Endothelial cell of umbilical vein (primary cell): Measurements from ENCODE around the gene OCRL. TPM values are rescaled to one million over a fixed set of nuclear protein-coding genes. Genes with fewer than 3 reads are reported as not detected.
A peak's percentile ranks its signal among the peaks of the same experiment; 100 is the strongest.

Experiments used
- BruUV-seq: library from RNA; stranded (reverse); fragments of 400-500 nt; replicated peaks from 2 replicates; lab custom pipeline; 2021; lab: Mats Ljungman, UMichigan
- CTCF ChIA-PET: fragments of 300-600, 350-600 bp; sonication (Branson Sonifier 250); formaldehyde crosslinking; loops from one replicate; lab custom pipeline; 2021; ENCODE audit warnings: antibody characterized with exemption, inconsistent platforms; lab: Charles Lee
- POLR2A ChIA-PET: fragments of 300-600, 350-600 bp; sonication (Branson Sonifier 250); formaldehyde crosslinking; loops from one replicate; lab custom pipeline; 2021; ENCODE audit warnings: antibody characterized with exemption, inconsistent platforms; lab: Charles Lee
- DNase-seq: peaks from one replicate; pipeline ENCODE4 v3.0.0-alpha.2; 2011; ENCODE audit warnings: low read depth, low spot score
- FAIRE-seq: peaks from 2 replicates; lab custom pipeline; 2011; peaks lifted over from hg19 to GRCh38; lab: Jason Lieb, UNC
- H2AFZ ChIP-seq: 2 replicates; pipeline ENCODE4 v1.6.0; 2012; ENCODE audit warnings: low read depth, low read length, control low read depth, inconsistent platforms
- H3K27ac ChIP-seq: 2 replicates; pipeline ENCODE4 v1.5.1; 2011; ENCODE audit warnings: low read depth, mild to moderate bottlenecking, control low read depth, low read length, moderate library complexity; ENCODE audit not compliant: insufficient read depth
- H3K27me3 ChIP-seq, 2 experiments: 2 replicates each; pipeline versions ENCODE4 v1.6.0 to v1.6.1; 2011; ENCODE audit warnings: low read length in 2 of 2, mixed read lengths in 1 of 2; ENCODE audit not compliant: control insufficient read depth in 2 of 2, insufficient read depth in 2 of 2
- H3K36me3 ChIP-seq, 2 experiments: 2 replicates in 1 of 2; 3 replicates in 1 of 2; pipeline ENCODE4 v1.5.1; 2011; ENCODE audit warnings: low read length in 2 of 2, mild to moderate bottlenecking in 1 of 2, moderate library complexity in 1 of 2; ENCODE audit not compliant: control insufficient read depth in 2 of 2, insufficient read depth in 2 of 2; ENCODE audit errors: extremely low read depth in 1 of 2
- H3K4me1 ChIP-seq: 3 replicates; pipeline ENCODE4 v1.5.1; 2011; ENCODE audit warnings: mild to moderate bottlenecking, low read length; ENCODE audit not compliant: control insufficient read depth, insufficient read depth; ENCODE audit errors: extremely low read depth
- H3K4me2 ChIP-seq: 2 replicates; pipeline ENCODE4 v1.6.1; 2011; ENCODE audit warnings: low read length, control low read depth, mixed read lengths; ENCODE audit not compliant: insufficient read depth
- H3K4me3 ChIP-seq, 3 experiments: fragments of 200-600 bp in 1 of 3; sonication (generic), shearing (Covaris generic) in 1 of 3; replicated peaks in 1 of 3; 2 replicates each; pipeline ENCODE4 v1.5.1; 2011 to 2016; ENCODE audit warnings: control low read depth in 3 of 3, low read length in 3 of 3, mild to moderate bottlenecking in 2 of 3, inconsistent platforms in 1 of 3, low read depth in 1 of 3, moderate library complexity in 1 of 3; ENCODE audit not compliant: insufficient read depth in 1 of 3
- H3K79me2 ChIP-seq: 2 replicates; pipeline ENCODE4 v1.6.0; 2012; ENCODE audit warnings: low read length, inconsistent platforms; ENCODE audit not compliant: control insufficient read depth, insufficient read depth
- H3K9ac ChIP-seq: replicated peaks from 2 replicates; pipeline ENCODE3; 2011; ENCODE audit warnings: low read length, control low read depth; ENCODE audit not compliant: insufficient read depth; ENCODE audit errors: extremely low read depth
- H3K9me1 ChIP-seq: replicated peaks from 3 replicates; pipeline ENCODE4 v1.6.0; 2011; ENCODE audit warnings: mild to moderate bottlenecking, low read length; ENCODE audit not compliant: control insufficient read depth, insufficient read depth; ENCODE audit errors: extremely low read depth
- H3K9me3 ChIP-seq: replicated peaks from 2 replicates; pipeline ENCODE4 v1.5.1; 2012; ENCODE audit warnings: low read length, inconsistent platforms; ENCODE audit not compliant: control insufficient read depth, insufficient read depth
- H4K20me1 ChIP-seq: replicated peaks from 2 replicates; pipeline ENCODE3; 2011; ENCODE audit warnings: mild to moderate bottlenecking, low read length; ENCODE audit not compliant: control insufficient read depth, insufficient read depth; ENCODE audit errors: extremely low read depth
- EZH2 ChIP-seq: IDR thresholded peaks from 2 replicates; pipeline ENCODE4 v1.6.1; 2012; ENCODE audit warnings: borderline replicate concordance, low read depth, mild to moderate bottlenecking, moderate library complexity, low read length, inconsistent platforms; ENCODE audit not compliant: severe bottlenecking
- FOS ChIP-seq: IDR thresholded peaks from 2 replicates; pipeline ENCODE4 v1.6.1; 2011; ENCODE audit warnings: mild to moderate bottlenecking, low read length, moderate library complexity, borderline replicate concordance; ENCODE audit not compliant: insufficient read depth
- GATA2 ChIP-seq: IDR thresholded peaks from 2 replicates; pipeline ENCODE4 v1.7.0; 2011; ENCODE audit warnings: low read depth, mild to moderate bottlenecking, moderate library complexity, mixed read lengths, low read length; ENCODE audit not compliant: insufficient read length, insufficient read depth
- JUN ChIP-seq: IDR thresholded peaks from 2 replicates; pipeline ENCODE4 v1.6.1; 2011; ENCODE audit warnings: borderline replicate concordance, low read depth; ENCODE audit not compliant: insufficient read length, insufficient read depth
- MYC ChIP-seq: IDR thresholded peaks from one replicate; pipeline ENCODE4 v1.6.1; 2011; ENCODE audit warnings: mild to moderate bottlenecking, low read depth, low read length
- POLR2A ChIP-seq: IDR thresholded peaks from 2 replicates; pipeline ENCODE4 v1.6.1; 2012; ENCODE audit warnings: low read depth, mild to moderate bottlenecking, control low read depth, low read length
- POLR2AphosphoS5 ChIP-seq: IDR thresholded peaks from 2 replicates; pipeline ENCODE4 v1.6.1; 2012; ENCODE audit warnings: low read depth, mild to moderate bottlenecking, control low read depth, low read length, moderate library complexity; ENCODE audit not compliant: insufficient read depth
- dilution Hi-C: fragments of 300-500 bp; cut with MboI; formaldehyde crosslinking; loops from one replicate; pipeline ENCODE4 v1.15.0; 2019; ENCODE audit warnings: low sequenced_read_pairs; ENCODE audit not compliant: extremely low pct_ligation_motif_present
- intact Hi-C: fragments of 100-400 bp; cut with micrococcal nuclease; formaldehyde crosslinking; loops from one replicate; pipeline ENCODE4 v1.10.0; 2022
- polyA plus RNA-seq, 4 experiments: library from polyadenylated mRNA; depleted of rRNA in 3 of 4; stranded (reverse) in 3 of 4; unstranded in 1 of 4; fragments of >200 nt; gene quantifications; 2 replicates each; pipeline versions ENCODE4 v1.2.1 to v1.2.3, GENCODE V29; 2011 to 2012; ENCODE audit warnings: missing spikeins in 1 of 4
- total RNA-seq: library from RNA; stranded (reverse); gene quantifications from 2 replicates; pipeline ENCODE4 v1.2.3, GENCODE V29; 2021
- TF ChIP-seq, protein P1 (sequence below), 2 donors: IDR thresholded peaks; 1 replicate in 1 of 2; 2 replicates in 1 of 2; pipeline ENCODE4 v1.5.1; 2011; ENCODE audit warnings: low read length in 2 of 2, mild to moderate bottlenecking in 2 of 2, moderate library complexity in 2 of 2, control low read depth in 1 of 2, inconsistent platforms in 1 of 2, low read depth in 1 of 2; ENCODE audit not compliant: insufficient read depth in 1 of 2; ENCODE audit errors: extremely low read depth in 1 of 2
- TF ChIP-seq, protein P2 (sequence below): IDR thresholded peaks from 2 replicates; pipeline ENCODE4 v1.6.1; 2011; ENCODE audit not compliant: insufficient read depth, insufficient read length

OCRL gene
- total and polyA plus RNA-seq, 2 donors (not counting 3 experiments of a cell fraction or from before 2014, with no cell fraction given) = 14.6 to 20.9 TPM

DNA sequence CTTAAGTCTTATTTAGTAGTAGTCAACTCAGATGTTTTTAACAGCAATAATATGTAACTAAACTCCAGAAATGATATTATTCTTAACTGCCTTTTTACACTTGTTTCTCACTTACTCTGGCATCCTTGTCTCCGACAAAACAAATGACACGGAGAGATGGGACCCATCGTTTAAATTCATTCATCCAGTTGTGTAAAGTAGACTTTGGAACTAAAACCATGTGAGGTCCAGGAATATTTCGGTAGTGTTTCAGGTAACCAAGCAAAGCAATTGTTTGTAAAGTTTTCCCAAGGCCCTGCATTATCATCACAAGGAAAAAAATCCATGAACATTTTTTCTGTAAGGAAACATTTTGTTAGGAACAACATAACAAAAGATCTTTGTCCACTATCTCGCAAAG lies 28.4 kb upstream of the OCRL start:
- H3K27me3 ChIP-seq = no peaks in the 10 kb centered on the region
- POLR2A ChIA-PET = no interaction called here
- H4K20me1 ChIP-seq = no peaks in the 10 kb centered on the region
- H3K4me3 ChIP-seq = no peak overlapping the region
- H3K9me3 ChIP-seq = no peaks in the 10 kb centered on the region
- no peaks in the 10 kb centered on the region for H3K36me3 ChIP-seq
- BruUV-seq = no TSS peak
- no peaks in the 10 kb centered on the region for H3K9me1 ChIP-seq
- no peak for DNase-seq
- CTCF ChIA-PET = interaction anchor here (1.3 kb wide), 1 partner anchor 28 kb away, joined by 3 read pairs; the partner anchor contains the start of gene OCRL
- H3K27ac ChIP-seq = no peak overlapping the region
- no peaks in the 10 kb centered on the region for H3K4me1 ChIP-seq
- H3K9ac ChIP-seq = no peak overlapping the region
- no peak overlapping the region for H2AFZ ChIP-seq
- no peak overlapping the region for H3K4me2 ChIP-seq
- intact Hi-C loops (no loop called here), dilution Hi-C loops (no loop called here)
- TF ChIP-seq, protein P1, sequence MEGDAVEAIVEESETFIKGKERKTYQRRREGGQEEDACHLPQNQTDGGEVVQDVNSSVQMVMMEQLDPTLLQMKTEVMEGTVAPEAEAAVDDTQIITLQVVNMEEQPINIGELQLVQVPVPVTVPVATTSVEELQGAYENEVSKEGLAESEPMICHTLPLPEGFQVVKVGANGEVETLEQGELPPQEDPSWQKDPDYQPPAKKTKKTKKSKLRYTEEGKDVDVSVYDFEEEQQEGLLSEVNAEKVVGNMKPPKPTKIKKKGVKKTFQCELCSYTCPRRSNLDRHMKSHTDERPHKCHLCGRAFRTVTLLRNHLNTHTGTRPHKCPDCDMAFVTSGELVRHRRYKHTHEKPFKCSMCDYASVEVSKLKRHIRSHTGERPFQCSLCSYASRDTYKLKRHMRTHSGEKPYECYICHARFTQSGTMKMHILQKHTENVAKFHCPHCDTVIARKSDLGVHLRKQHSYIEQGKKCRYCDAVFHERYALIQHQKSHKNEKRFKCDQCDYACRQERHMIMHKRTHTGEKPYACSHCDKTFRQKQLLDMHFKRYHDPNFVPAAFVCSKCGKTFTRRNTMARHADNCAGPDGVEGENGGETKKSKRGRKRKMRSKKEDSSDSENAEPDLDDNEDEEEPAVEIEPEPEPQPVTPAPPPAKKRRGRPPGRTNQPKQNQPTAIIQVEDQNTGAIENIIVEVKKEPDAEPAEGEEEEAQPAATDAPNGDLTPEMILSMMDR (IDR thresholded peaks at IDR 0.05; ENCODE audit: extremely low read depth in 1 of 2, insufficient read depth in 1 of 2, low read depth in 1 of 2, low read length in 2 of 2) = no peak
- TF ChIP-seq POLR2A = no peak
- FAIRE-seq = no peak
- H3K79me2 ChIP-seq = no peaks in the 10 kb centered on the region

DNA sequence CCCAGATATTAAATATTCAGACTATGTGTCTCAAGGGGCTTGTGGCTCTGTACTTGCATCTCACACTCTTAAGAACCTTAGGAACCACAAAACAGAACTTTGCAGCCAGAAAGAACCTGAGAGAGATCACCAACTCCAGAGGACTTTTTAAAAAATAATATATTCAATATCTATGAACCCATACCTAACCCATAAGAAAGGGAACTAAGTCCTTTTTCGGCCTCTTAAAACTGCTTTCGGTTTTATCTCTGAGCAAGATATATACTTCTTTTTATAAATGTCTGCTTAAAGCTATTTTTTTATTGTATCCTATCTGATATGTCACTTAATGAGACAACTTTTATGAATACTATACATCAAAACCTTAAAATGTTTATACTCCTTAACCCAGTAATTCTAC lies 27.6 kb upstream of the OCRL start:
- Histone ChIP-seq H3K36me3 (no peaks in the 10 kb centered on the region), H3K9me3 (no peaks in the 10 kb centered on the region), H3K4me3 (no peak overlapping the region), H3K4me1 (no peaks in the 10 kb centered on the region), H3K79me2 (no peaks in the 10 kb centered on the region), H4K20me1 (no peaks in the 10 kb centered on the region), H3K27ac (no peak overlapping the region), H3K9me1 (no peaks in the 10 kb centered on the region), H3K9ac (no peak overlapping the region), H2AFZ (no peak overlapping the region), H3K27me3 (no peaks in the 10 kb centered on the region), H3K4me2 (peak overlapping the region; percentile 24)
- POLR2A ChIA-PET = no interaction called here
- FAIRE-seq (peak; percentile 61), DNase-seq (no peak)
- CTCF ChIA-PET = no interaction called here
- dilution Hi-C loops (no loop called here), intact Hi-C loops (no loop called here)
- TF ChIP-seq POLR2AphosphoS5 (no peak), GATA2 (no peak), MYC (no peak), POLR2A (no peak), FOS (no peak), JUN (no peak), EZH2 (no peak)
- TF ChIP-seq, protein P2, sequence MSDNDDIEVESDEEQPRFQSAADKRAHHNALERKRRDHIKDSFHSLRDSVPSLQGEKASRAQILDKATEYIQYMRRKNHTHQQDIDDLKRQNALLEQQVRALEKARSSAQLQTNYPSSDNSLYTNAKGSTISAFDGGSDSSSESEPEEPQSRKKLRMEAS = no peak
- TF ChIP-seq, protein P1 (IDR thresholded peaks at IDR 0.05; ENCODE audit: extremely low read depth in 1 of 2, insufficient read depth in 1 of 2, low read depth in 1 of 2, low read length in 2 of 2) = no peak
- BruUV-seq = no TSS peak
